Esophagus squamous epithelium (tissue), 4 donors: ENCODE measurements around the gene PLA2G4F.

Experiments
- POLR2A ChIP-seq, 4 donors: fragments of 450-650 bp; IDR thresholded peaks; one replicate each; pipeline ENCODE4 v1.6.1; 2017; ENCODE audit warnings: antibody characterized with exemption in 4 of 4, mild to moderate bottlenecking in 4 of 4, moderate library complexity in 3 of 4
- TF ChIP-seq, protein P1 (sequence below), 6 experiments: fragments of 450-650 bp in 4 of 6; fragments of 200-600 bp in 2 of 6; sonication (generic) in 2 of 6; IDR thresholded peaks; one replicate each; pipeline ENCODE4 v1.5.1; 2016 to 2019; ENCODE audit warnings: antibody characterized with exemption in 6 of 6, mild to moderate bottlenecking in 4 of 6, moderate library complexity in 4 of 6

DNA sequence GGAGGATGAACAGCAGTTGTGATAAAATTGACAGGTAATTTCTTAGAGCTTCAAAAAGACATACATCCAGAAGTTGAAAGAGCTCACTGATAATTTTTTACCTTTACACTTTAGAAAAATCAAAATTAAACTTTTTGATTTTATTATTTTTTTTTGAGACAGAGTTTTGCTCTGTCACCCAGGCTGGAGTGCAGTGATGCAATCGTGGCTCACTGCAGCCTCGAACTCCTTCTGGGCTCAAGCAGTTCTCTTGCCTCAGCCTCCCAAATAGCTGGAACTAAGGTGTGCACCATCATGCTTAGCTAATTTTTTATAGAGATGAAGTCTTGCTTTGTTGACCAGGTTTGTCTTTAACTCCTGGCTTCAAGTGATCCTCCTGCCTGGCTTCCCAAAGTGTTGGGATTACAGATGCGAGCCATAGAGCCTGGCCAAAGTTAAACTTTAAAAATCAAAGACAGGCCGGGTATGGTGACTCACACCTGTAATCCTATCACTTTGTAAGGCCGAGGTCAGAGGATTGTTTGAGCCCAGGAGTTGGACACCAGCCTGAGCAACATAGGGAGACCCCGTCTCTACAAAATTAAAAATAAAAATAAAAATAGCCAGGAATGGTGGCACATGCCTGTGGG, 21.7 kb downstream of the PLA2G4F start:
- TF ChIP-seq, protein P1, sequence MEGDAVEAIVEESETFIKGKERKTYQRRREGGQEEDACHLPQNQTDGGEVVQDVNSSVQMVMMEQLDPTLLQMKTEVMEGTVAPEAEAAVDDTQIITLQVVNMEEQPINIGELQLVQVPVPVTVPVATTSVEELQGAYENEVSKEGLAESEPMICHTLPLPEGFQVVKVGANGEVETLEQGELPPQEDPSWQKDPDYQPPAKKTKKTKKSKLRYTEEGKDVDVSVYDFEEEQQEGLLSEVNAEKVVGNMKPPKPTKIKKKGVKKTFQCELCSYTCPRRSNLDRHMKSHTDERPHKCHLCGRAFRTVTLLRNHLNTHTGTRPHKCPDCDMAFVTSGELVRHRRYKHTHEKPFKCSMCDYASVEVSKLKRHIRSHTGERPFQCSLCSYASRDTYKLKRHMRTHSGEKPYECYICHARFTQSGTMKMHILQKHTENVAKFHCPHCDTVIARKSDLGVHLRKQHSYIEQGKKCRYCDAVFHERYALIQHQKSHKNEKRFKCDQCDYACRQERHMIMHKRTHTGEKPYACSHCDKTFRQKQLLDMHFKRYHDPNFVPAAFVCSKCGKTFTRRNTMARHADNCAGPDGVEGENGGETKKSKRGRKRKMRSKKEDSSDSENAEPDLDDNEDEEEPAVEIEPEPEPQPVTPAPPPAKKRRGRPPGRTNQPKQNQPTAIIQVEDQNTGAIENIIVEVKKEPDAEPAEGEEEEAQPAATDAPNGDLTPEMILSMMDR (IDR thresholded peaks at IDR 0.05): no peak
- no peak for TF ChIP-seq POLR2A (IDR thresholded peaks at IDR 0.05)
